ENCODE measurements around the gene RPS3. TPM values are rescaled to one million over a fixed set of nuclear protein-coding genes. Genes with fewer than 3 reads are reported as not detected.
A peak's percentile ranks its signal among the peaks of the same experiment; 100 is the strongest.

The RPS3 gene
- total RNA-seq, 4 donors from 2014 or later = 1,012 to 1,395 (median 1,115) TPM

- WGBS, 2 donors = 22 to 24% methylated on average over 9 of the region's 9 CpGs
- Histone ChIP-seq H3K9me3 (no peaks in the 10 kb centered on the region), H3K4me1 (peaks cover 0 to 16% (median 6%) of the 10 kb centered on the region in 4 donors), H3K27me3 (no peaks in the 10 kb centered on the region), H3K27ac (peak overlapping the region in 2 of 4 donors; percentile 29 to 35), H3K36me3 (no peaks in the 10 kb centered on the region), H3K4me3 (no peak overlapping the region)
- peak; percentile 71 to 87 (median 80) for TF ChIP-seq CTCF (IDR thresholded peaks at IDR 0.05)
- TF ChIP-seq POLR2A (IDR thresholded peaks at IDR 0.05) = no peak
- peak; percentile 42 to 76 for DNase-seq (ENCODE audit: low spot score in 2 of 2)
Observed at GRCh38 chr11:75388386-75389275, 10.7 kb upstream of the RPS3 start.

GRCh38 chr11:75389276-75389605 is 10.1 kb upstream of the RPS3 start:
- H3K9me3 ChIP-seq = no peaks in the 10 kb centered on the region
- H3K27ac ChIP-seq = no peak overlapping the region
- WGBS, 2 donors = 68 to 69% methylated on average over 11 of the region's 11 CpGs
- no peak for DNase-seq (ENCODE audit: low spot score in 2 of 2)
- H3K36me3 ChIP-seq = no peaks in the 10 kb centered on the region
- H3K27me3 ChIP-seq = no peaks in the 10 kb centered on the region
- H3K4me3 ChIP-seq = no peak overlapping the region
- TF ChIP-seq CTCF (IDR thresholded peaks at IDR 0.05) (no peak), EP300 (IDR thresholded peaks at IDR 0.05) (no peak), POLR2A (IDR thresholded peaks at IDR 0.05) (no peak)
- peaks cover 0 to 15% (median 6%) of the 10 kb centered on the region in 4 donors for H3K4me1 ChIP-seq

- TF ChIP-seq POLR2A (IDR thresholded peaks at IDR 0.05) = no peak
- WGBS, 2 donors = 81 to 90% methylated on average over 7 of the region's 7 CpGs
- no peak overlapping the region for H3K27ac ChIP-seq
- H3K27me3 ChIP-seq = no peaks in the 10 kb centered on the region
- no peaks in the 10 kb centered on the region for H3K9me3 ChIP-seq
- no peaks in the 10 kb centered on the region for H3K36me3 ChIP-seq
- no peak for DNase-seq (ENCODE audit: low spot score in 2 of 2)
- H3K4me3 ChIP-seq = no peak overlapping the region
- H3K4me1 ChIP-seq = peaks cover 0 to 9% (median 6%) of the 10 kb centered on the region in 4 donors
Observed at GRCh38 chr11:75389925-75390324, 9.4 kb upstream of the RPS3 start.

GRCh38 chr11:75394085-75394840 is 5.1 kb upstream of the RPS3 start:
- H3K27me3 ChIP-seq = no peaks in the 10 kb centered on the region
- H3K4me3 ChIP-seq = no peak overlapping the region
- DNase-seq (ENCODE audit: low spot score in 2 of 2) = no peak
- H3K27ac ChIP-seq = no peak overlapping the region
- TF ChIP-seq EP300 (IDR thresholded peaks at IDR 0.05) (no peak), POLR2A (IDR thresholded peaks at IDR 0.05) (no peak), CTCF (IDR thresholded peaks at IDR 0.05) (no peak)
- 64 to 78% methylated on average over 8 of the region's 8 CpGs for WGBS, 2 donors
- no peaks in the 10 kb centered on the region for H3K4me1 ChIP-seq
- H3K9me3 ChIP-seq = no peaks in the 10 kb centered on the region
- no peaks in the 10 kb centered on the region for H3K36me3 ChIP-seq

- peaks cover 0 to 31% (median 15%) of the 10 kb centered on the region in 3 donors for H3K36me3 ChIP-seq
- peaks cover 0 to 37% (median 12%) of the 10 kb centered on the region in 4 donors for H3K4me1 ChIP-seq
- no peak overlapping the region for H3K27ac ChIP-seq
- H3K4me3 ChIP-seq = no peak overlapping the region
- no peaks in the 10 kb centered on the region for H3K27me3 ChIP-seq
- WGBS, 2 donors = 79 to 82% methylated on average over 8 of the region's 8 CpGs
- no peak for DNase-seq (ENCODE audit: low spot score in 2 of 2)
- no peak for TF ChIP-seq CTCF (IDR thresholded peaks at IDR 0.05)
- TF ChIP-seq POLR2A (IDR thresholded peaks at IDR 0.05) = no peak
- no peak for TF ChIP-seq EP300 (IDR thresholded peaks at IDR 0.05)
- no peaks in the 10 kb centered on the region for H3K9me3 ChIP-seq
Observed at GRCh38 chr11:75398906-75399305, 412 bp upstream of the RPS3 start.
